ENCODE data around the gene YAP1.

Gene YAP1

GRCh38 chr11:102109896-102110760 is at the start of gene YAP1:
YAP1 (plus strand) TSS chr11:102110447; CDS start chr11:102110849, 402 bp downstream.
- H3K4me3 ChIP-seq (ENCODE audit: low read depth, low read length) = peak within 1 kb of the TSS; percentile 53
- no peak for TF ChIP-seq CTCF (IDR thresholded peaks at IDR 0.05; ENCODE audit: insufficient read depth, low read depth, low read length, missing control alignments)
- peak; percentile 82 for DNase-seq (ENCODE audit: low read depth)

- no peak for DNase-seq (ENCODE audit: low read depth)
- no peak overlapping the region for H3K4me3 ChIP-seq (ENCODE audit: low read depth, low read length)
- TF ChIP-seq CTCF (IDR thresholded peaks at IDR 0.05; ENCODE audit: insufficient read depth, low read depth, low read length, missing control alignments) = no peak
These were observed 49.0 kb upstream of the YAP1 start for GRCh38 chr11:102061276-102061675.

GRCh38 chr11:102062106-102062505 is 48.1 kb upstream of the YAP1 start:
- DNase-seq (ENCODE audit: low read depth) = no peak
- TF ChIP-seq CTCF (IDR thresholded peaks at IDR 0.05; ENCODE audit: insufficient read depth, low read depth, low read length, missing control alignments) = no peak
- H3K4me3 ChIP-seq (ENCODE audit: low read depth, low read length) = no peak overlapping the region

GRCh38 chr11:102064316-102064715 is 45.9 kb upstream of the YAP1 start:
- no peak for DNase-seq (ENCODE audit: low read depth)
- H3K4me3 ChIP-seq (ENCODE audit: low read depth, low read length) = no peak overlapping the region
- no peak for TF ChIP-seq CTCF (IDR thresholded peaks at IDR 0.05; ENCODE audit: insufficient read depth, low read depth, low read length, missing control alignments)

GRCh38 chr11:102070766-102071165 is 39.5 kb upstream of the YAP1 start:
- no peak for TF ChIP-seq CTCF (IDR thresholded peaks at IDR 0.05; ENCODE audit: insufficient read depth, low read depth, low read length, missing control alignments)
- H3K4me3 ChIP-seq (ENCODE audit: low read depth, low read length) = no peak overlapping the region
- no peak for DNase-seq (ENCODE audit: low read depth)

- no peak for TF ChIP-seq CTCF (IDR thresholded peaks at IDR 0.05; ENCODE audit: insufficient read depth, low read depth, low read length, missing control alignments)
- no peak overlapping the region for H3K4me3 ChIP-seq (ENCODE audit: low read depth, low read length)
- DNase-seq (ENCODE audit: low read depth) = no peak
These were observed 38.5 kb upstream of the YAP1 start for GRCh38 chr11:102071497-102072472.

All from GM12865 (cell line).